ENCODE data around the gene SHISA4. TPM values are rescaled to one million over a fixed set of nuclear protein-coding genes. Genes with fewer than 3 reads are reported as not detected.
"Not testable (repeated sequence)": the region's sequence is repeated elsewhere in the genome, so short reads cannot be mapped to it uniquely, and the experiment has no call there.

Gene SHISA4
- 0.16 TPM for polyA plus RNA-seq

- Mint-ChIP-seq H3K9me3 (no peaks in the 10 kb centered on the region), H3K27me3 (peaks cover 38% of the 10 kb centered on the region)
Observed at GRCh38 chr1:201888282-201889089, at the start of gene SHISA4. TSS of gene SHISA4 (plus strand) at chr1:201888898. CDS start at chr1:201888995, 97 bp downstream.

GRCh38 chr1:201839089-201839488, 49.6 kb upstream of the SHISA4 start:
- H3K4me1 Mint-ChIP-seq = peaks cover 23 to 42% (median 28%) of the 10 kb centered on the region in 3 donors
- not testable (repeated sequence) for H3K4me3 Mint-ChIP-seq, H3K36me3 Mint-ChIP-seq, H3K9me3 Mint-ChIP-seq, H3K27ac Mint-ChIP-seq, H3K27me3 Mint-ChIP-seq

More at GRCh38 chr1:201888282-201889089, at the start of gene SHISA4:
- no peak within 1 kb of the TSS for H3K27ac Mint-ChIP-seq
- H3K36me3 Mint-ChIP-seq = no peaks in the 10 kb centered on the region
- H3K4me3 Mint-ChIP-seq = peak within 1 kb of the TSS; percentile 15 to 74 (median 52)
- peaks cover 7 to 11% (median 9%) of the 10 kb centered on the region in 3 donors for H3K4me1 Mint-ChIP-seq

DNA sequence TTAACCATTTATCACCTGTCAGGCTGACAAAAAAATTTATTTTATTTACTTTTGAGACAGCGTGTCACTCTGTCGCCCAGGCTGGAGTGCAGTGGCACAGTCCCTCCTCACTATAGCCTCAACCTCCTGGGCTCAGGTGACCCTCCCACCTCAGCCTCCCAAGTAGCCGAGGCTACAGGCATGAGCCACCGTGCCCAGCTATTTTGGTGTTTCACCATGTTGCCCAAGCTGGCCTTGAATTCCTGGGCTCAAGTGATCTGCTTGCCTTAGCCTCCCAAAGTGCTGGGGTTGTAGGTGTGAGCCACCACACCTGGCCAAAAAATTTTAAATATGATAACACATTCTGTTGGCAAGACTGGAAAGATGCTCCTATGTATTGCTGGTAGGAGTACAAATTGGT, 48.6 kb upstream of the SHISA4 start:
- no peaks in the 10 kb centered on the region for H3K27me3 Mint-ChIP-seq
- no peaks in the 10 kb centered on the region for H3K9me3 Mint-ChIP-seq
- peaks cover 2% of the 10 kb centered on the region for H3K36me3 Mint-ChIP-seq
- peaks cover 21 to 34% (median 29%) of the 10 kb centered on the region in 3 donors for H3K4me1 Mint-ChIP-seq
- H3K27ac Mint-ChIP-seq = no peak overlapping the region
- H3K4me3 Mint-ChIP-seq = no peak overlapping the region

DNA sequence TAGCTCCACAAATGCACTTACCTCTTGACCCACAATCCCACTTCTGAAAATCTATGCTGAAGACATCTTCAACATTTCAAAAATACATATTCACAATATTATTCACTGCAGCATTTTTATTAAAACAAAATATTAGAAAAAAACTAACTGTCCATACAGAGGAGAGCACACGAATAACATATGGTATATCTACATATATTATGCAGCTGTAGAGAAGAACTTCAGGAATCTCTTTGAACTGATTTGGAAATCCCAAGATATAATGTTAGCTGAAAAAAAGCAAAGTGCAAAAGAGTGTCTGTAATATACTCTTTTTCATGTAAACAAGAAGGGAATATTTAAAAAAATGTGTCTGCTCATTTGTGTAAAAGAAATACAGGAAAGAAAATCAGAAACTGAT, 48.2 kb upstream of the SHISA4 start:
- Mint-ChIP-seq H3K27me3 (no peaks in the 10 kb centered on the region), H3K27ac (no peak overlapping the region), H3K4me3 (no peak overlapping the region), H3K4me1 (peaks cover 18 to 30% (median 29%) of the 10 kb centered on the region in 3 donors), H3K9me3 (no peaks in the 10 kb centered on the region), H3K36me3 (peaks cover 2% of the 10 kb centered on the region)

- H3K4me3 Mint-ChIP-seq = no peak overlapping the region
- peaks cover 17 to 30% (median 29%) of the 10 kb centered on the region in 3 donors for H3K4me1 Mint-ChIP-seq
- H3K36me3 Mint-ChIP-seq = peaks cover 2% of the 10 kb centered on the region
- H3K27ac Mint-ChIP-seq = peak overlapping the region in 1 of 3 donors; percentile 26
- no peaks in the 10 kb centered on the region for H3K9me3 Mint-ChIP-seq
- H3K27me3 Mint-ChIP-seq = no peaks in the 10 kb centered on the region
Observed at GRCh38 chr1:201841265-201841912, 47.3 kb upstream of the SHISA4 start.

DNA sequence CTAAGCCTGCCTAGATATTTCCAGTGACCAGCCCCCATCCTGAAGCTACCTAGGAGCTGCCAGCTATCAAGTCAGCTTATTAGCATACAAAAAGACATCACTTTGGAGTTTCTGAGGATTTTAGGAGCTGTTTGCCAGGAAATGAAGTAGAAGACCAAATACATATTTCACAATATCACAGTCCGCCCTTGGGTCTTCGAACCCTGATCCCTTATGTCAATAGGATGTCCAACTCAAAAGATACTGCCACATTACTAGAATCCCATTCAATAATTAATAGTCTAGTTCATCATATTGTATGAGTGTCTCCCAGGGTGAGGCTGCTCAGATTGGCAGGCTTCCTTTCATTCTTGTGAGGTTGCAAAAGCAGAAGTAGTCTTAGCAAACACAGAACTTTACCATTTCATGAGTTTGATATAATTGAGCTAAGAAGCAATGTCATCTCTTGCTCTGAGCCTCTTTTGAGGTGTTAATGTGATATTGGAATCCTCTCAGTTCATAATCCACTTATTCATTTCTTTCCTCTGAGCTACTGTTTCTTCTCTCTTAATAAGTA, 46.1 kb upstream of the SHISA4 start:
- Mint-ChIP-seq H3K4me3 (no peak overlapping the region), H3K9me3 (no peaks in the 10 kb centered on the region), H3K27me3 (no peaks in the 10 kb centered on the region), H3K27ac (no peak overlapping the region), H3K4me1 (peaks cover 17 to 29% (median 20%) of the 10 kb centered on the region in 3 donors), H3K36me3 (peaks cover 2% of the 10 kb centered on the region)

DNA sequence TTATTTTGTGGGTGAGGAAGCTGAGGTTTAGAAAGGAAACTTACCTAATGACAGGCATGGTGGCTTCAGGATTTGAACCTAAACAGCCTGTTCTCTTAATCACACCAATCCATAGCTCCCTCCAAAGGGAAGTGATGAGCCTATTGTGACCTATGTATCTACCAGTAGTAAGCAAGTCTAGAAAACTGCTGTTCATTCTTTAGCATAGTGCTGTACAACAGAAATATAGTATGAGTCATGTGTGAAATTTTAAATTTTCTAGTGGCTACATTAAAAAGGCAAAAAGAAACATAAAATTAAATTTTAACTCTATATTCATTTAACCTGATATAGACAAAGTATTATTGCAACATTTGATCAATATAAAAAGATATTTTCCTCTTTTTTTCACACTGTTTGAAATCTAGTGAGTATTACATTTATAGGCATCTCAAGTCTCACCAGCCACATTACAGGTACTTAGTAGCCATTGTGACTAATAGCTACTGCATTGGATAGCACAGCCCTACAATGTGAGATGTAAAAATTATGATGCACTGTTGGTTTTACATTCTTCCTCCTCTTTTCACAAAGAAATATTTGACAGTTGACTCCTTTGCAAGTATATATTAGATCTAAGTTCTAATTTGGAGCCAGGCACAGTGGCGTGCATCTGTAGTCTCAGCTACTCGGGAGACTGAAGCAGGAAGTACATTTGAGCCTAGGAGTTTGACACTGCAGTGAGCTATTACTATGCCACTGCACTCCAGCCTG, 43.2 kb upstream of the SHISA4 start:
- no peaks in the 10 kb centered on the region for H3K27me3 Mint-ChIP-seq
- no peaks in the 10 kb centered on the region for H3K9me3 Mint-ChIP-seq
- H3K4me3 Mint-ChIP-seq = no peak overlapping the region
- peaks cover 15 to 26% (median 17%) of the 10 kb centered on the region in 3 donors for H3K4me1 Mint-ChIP-seq
- H3K27ac Mint-ChIP-seq = no peak overlapping the region
- peaks cover 2% of the 10 kb centered on the region for H3K36me3 Mint-ChIP-seq

DNA sequence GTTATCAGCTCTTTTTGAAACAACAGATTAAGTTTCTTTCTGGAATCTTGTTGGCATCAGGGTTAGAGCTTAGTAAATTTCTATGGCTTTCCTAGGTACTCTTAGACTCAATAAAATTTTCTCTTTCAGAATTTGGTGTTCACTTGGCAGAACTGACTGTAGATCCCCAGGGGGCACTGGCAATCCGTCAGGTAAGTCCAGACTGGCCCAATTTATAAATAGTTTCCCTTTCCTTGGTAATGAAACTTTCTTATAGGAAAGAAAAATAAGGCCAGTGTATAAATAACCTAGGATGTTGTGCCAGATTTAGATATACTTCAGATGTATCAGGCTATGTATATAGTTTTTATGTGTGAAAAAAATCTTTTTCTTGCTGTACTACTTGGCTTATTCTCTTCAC, 41.5 kb upstream of the SHISA4 start:
- no peak overlapping the region for H3K27ac Mint-ChIP-seq
- no peak overlapping the region for H3K4me3 Mint-ChIP-seq
- H3K36me3 Mint-ChIP-seq = peaks cover 3% of the 10 kb centered on the region
- H3K4me1 Mint-ChIP-seq = peaks cover 5 to 16% (median 7%) of the 10 kb centered on the region in 3 donors
- H3K27me3 Mint-ChIP-seq = no peaks in the 10 kb centered on the region
- H3K9me3 Mint-ChIP-seq = no peaks in the 10 kb centered on the region

DNA sequence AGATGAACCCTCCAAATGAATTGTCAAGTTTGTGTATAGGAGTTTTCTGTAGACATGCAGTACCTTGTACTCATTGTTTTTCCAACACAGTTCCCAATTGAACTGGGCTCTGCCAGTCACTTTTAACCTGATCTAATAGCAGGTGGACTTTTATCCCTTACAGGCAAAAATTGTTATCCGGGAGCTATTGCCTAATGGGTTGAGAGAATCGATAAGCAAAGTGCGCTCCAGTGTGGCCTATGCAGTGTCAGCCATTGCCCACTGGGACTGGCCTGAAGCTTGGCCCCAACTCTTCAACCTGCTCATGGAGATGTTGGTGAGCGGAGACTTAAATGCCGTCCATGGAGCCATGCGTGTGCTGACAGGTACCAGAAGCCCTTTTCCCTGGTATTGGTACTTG, 40.5 kb upstream of the SHISA4 start:
- H3K9me3 Mint-ChIP-seq = no peaks in the 10 kb centered on the region
- H3K36me3 Mint-ChIP-seq = peaks cover 4% of the 10 kb centered on the region
- H3K4me3 Mint-ChIP-seq = no peak overlapping the region
- H3K4me1 Mint-ChIP-seq = peaks cover 0 to 7% (median 3%) of the 10 kb centered on the region in 3 donors
- no peak overlapping the region for H3K27ac Mint-ChIP-seq
- H3K27me3 Mint-ChIP-seq = no peaks in the 10 kb centered on the region

DNA sequence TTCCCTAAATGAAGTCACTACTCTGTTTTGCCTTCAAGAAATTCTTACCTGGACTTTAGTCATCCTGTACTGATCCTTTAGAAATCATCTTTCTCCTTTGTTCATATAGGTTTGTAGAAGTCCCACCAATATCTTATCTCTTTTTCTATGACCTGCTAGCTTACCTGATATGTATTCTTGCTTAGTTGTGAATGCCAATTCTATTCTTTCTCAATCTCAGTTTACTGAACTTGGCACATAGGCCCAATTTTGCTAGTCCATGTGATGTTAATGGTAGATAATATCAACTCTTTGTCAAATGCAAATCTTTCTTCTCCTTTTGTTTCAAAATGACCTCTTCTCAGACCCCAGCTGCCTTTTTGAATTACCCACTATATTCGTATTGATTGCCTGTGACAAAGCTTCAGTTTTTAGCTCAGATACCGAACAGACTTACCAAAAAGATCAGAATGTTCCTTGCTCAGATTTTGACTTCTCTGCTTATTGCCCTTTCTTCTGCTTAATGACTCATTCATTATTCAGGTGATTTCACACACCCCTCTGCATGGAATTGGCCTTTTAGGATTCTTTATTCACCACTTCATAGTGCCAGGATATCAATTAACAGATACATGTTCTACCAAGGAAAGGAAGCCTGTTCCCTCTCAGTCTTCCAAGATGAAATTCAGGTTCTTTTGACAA, 39.2 kb upstream of the SHISA4 start:
- no peaks in the 10 kb centered on the region for H3K9me3 Mint-ChIP-seq
- H3K4me3 Mint-ChIP-seq = no peak overlapping the region
- H3K4me1 Mint-ChIP-seq = peaks cover 0 to 3% (median 3%) of the 10 kb centered on the region in 3 donors
- H3K27ac Mint-ChIP-seq = no peak overlapping the region
- H3K27me3 Mint-ChIP-seq = no peaks in the 10 kb centered on the region
- peaks cover 9% of the 10 kb centered on the region for H3K36me3 Mint-ChIP-seq

- Mint-ChIP-seq H3K9me3 (no peaks in the 10 kb centered on the region), H3K36me3 (peaks cover 9% of the 10 kb centered on the region), H3K27me3 (no peaks in the 10 kb centered on the region), H3K4me3 (no peak overlapping the region), H3K27ac (no peak overlapping the region), H3K4me1 (peaks cover 0 to 3% (median 3%) of the 10 kb centered on the region in 3 donors)
Observed at GRCh38 chr1:201850053-201850397, 38.7 kb upstream of the SHISA4 start.

GRCh38 chr1:201851949-201852348, 36.7 kb upstream of the SHISA4 start:
- Mint-ChIP-seq H3K4me1 (peaks cover 0 to 2% (median 0%) of the 10 kb centered on the region in 3 donors), H3K4me3 (no peak overlapping the region), H3K9me3 (no peaks in the 10 kb centered on the region), H3K36me3 (peaks cover 9% of the 10 kb centered on the region), H3K27ac (no peak overlapping the region), H3K27me3 (no peaks in the 10 kb centered on the region)

- H3K4me3 Mint-ChIP-seq, H3K9me3 Mint-ChIP-seq, H3K4me1 Mint-ChIP-seq, H3K27me3 Mint-ChIP-seq, H3K36me3 Mint-ChIP-seq, H3K27ac Mint-ChIP-seq: not testable (repeated sequence)
Observed at GRCh38 chr1:201856722-201857121, 32.0 kb upstream of the SHISA4 start.

DNA sequence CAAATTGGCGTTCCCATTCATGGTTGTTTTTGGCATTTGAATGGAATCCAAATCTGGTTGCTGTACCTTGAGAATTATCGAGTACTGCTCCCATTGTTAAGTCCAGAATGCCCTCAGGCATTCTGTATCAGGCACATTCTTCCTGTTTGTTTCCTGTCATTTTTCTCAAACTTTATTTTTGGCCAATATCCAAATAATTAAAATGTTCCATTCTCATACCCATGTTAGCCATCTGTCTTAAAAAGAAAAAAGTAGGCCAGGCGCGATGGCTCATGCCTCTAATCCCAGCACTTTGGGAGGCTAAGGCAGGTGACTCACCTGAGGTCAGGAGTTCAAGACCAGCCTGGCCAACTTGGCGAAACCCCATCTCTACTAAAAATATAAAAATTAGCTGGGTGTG, 29.3 kb upstream of the SHISA4 start:
- peaks cover 0 to 1% (median 0%) of the 10 kb centered on the region in 3 donors for H3K4me1 Mint-ChIP-seq
- no peak overlapping the region for H3K27ac Mint-ChIP-seq
- peaks cover 12% of the 10 kb centered on the region for H3K36me3 Mint-ChIP-seq
- no peak overlapping the region for H3K4me3 Mint-ChIP-seq
- H3K27me3 Mint-ChIP-seq = no peaks in the 10 kb centered on the region
- H3K9me3 Mint-ChIP-seq = no peaks in the 10 kb centered on the region
